ES-I3 (cell line): ENCODE results near the gene FRMD4A.
A peak's percentile ranks its signal among the peaks of the same experiment; 100 is the strongest.
"Not testable (repeated sequence)": the region's sequence is repeated elsewhere in the genome, so short reads cannot be mapped to it uniquely, and the experiment has no call there.

Source experiments
- H3K36me3 ChIP-seq: 2 replicates; pipeline ENCODE4 v1.6.1; 2013; ENCODE audit warnings: mild to moderate bottlenecking, low read length, control low read depth, moderate library complexity; ENCODE audit not compliant: insufficient read depth
- H3K4me1 ChIP-seq: 2 replicates; pipeline ENCODE4 v1.6.1; 2013; ENCODE audit warnings: mild to moderate bottlenecking, control low read depth, low read length; ENCODE audit not compliant: insufficient read depth
- H3K9ac ChIP-seq: 2 replicates; pipeline ENCODE4 v1.6.1; 2013; ENCODE audit warnings: low read depth, mild to moderate bottlenecking, low read length, moderate library complexity
- H3K9me3 ChIP-seq: 2 replicates; pipeline ENCODE4 v1.6.1; 2013; ENCODE audit warnings: mild to moderate bottlenecking, low read length, moderate library complexity; ENCODE audit not compliant: control insufficient read depth, insufficient read depth

The FRMD4A gene

GRCh38 chr10:13902868-13903587, 427.7 kb downstream of the FRMD4A start:
- H3K4me1 ChIP-seq: no peaks in the 10 kb centered on the region; the same call in 1 of the 2 replicates
- 0 out of 2 replicates have a peak, but pooled peaks cover 2% of the 10 kb centered on the region for H3K36me3 ChIP-seq
- no peaks in the 10 kb centered on the region for H3K9me3 ChIP-seq
- H3K9ac ChIP-seq: no peak overlapping the region

- H3K4me1 ChIP-seq: no peaks in the 10 kb centered on the region
- no peaks in the 10 kb centered on the region for H3K9me3 ChIP-seq
- no peak overlapping the region for H3K9ac ChIP-seq
- 0 out of 2 replicates have a peak, but pooled peaks cover 2% of the 10 kb centered on the region for H3K36me3 ChIP-seq
Observed at GRCh38 chr10:13899941-13900340, 430.8 kb downstream of the FRMD4A start.

GRCh38 chr10:13896146-13896545, 434.6 kb downstream of the FRMD4A start:
- not testable (repeated sequence) for H3K9me3 ChIP-seq, H3K9ac ChIP-seq, H3K36me3 ChIP-seq
- peaks cover 17% of the 10 kb centered on the region; the same call in 1 of the 2 replicates for H3K4me1 ChIP-seq

- Histone ChIP-seq H3K4me1 (peaks cover 17% of the 10 kb centered on the region; the same call in 1 of the 2 replicates), H3K36me3 (no peaks in the 10 kb centered on the region), H3K9ac (no peak overlapping the region)
Observed at GRCh38 chr10:13894412-13895093, 436.2 kb downstream of the FRMD4A start.

GRCh38 chr10:13893926-13894325, 436.8 kb downstream of the FRMD4A start:
- Histone ChIP-seq H3K9me3 (no peaks in the 10 kb centered on the region), H3K36me3 (no peaks in the 10 kb centered on the region), H3K4me1 (peaks cover 23% of the 10 kb centered on the region; the same call in 1 of the 2 replicates), H3K9ac (no peak overlapping the region)

More at GRCh38 chr10:13894412-13895093, 436.2 kb downstream of the FRMD4A start:
- H3K9me3 ChIP-seq: no peaks in the 10 kb centered on the region

- H3K9me3 ChIP-seq: no peaks in the 10 kb centered on the region
- H3K36me3 ChIP-seq: no peaks in the 10 kb centered on the region; the same call in 1 of the 2 replicates
- H3K9ac ChIP-seq: peak overlapping the region; percentile 76; the same call in 1 of the 2 replicates
- H3K4me1 ChIP-seq: peaks cover 27% of the 10 kb centered on the region
Observed at GRCh38 chr10:13892871-13893270, 437.9 kb downstream of the FRMD4A start.

GRCh38 chr10:13892001-13892491, 438.7 kb downstream of the FRMD4A start:
- Histone ChIP-seq H3K9me3 (no peaks in the 10 kb centered on the region), H3K4me1 (peaks cover 30% of the 10 kb centered on the region), H3K9ac (peak overlapping the region; percentile 76), H3K36me3 (no peaks in the 10 kb centered on the region; the same call in 1 of the 2 replicates)

- Histone ChIP-seq H3K36me3 (no peaks in the 10 kb centered on the region; the same call in 1 of the 2 replicates), H3K9me3 (no peaks in the 10 kb centered on the region), H3K4me1 (peaks cover 34% of the 10 kb centered on the region), H3K9ac (peak overlapping the region; percentile 86)
Observed at GRCh38 chr10:13891128-13892000, 439.4 kb downstream of the FRMD4A start.

GRCh38 chr10:13890233-13891127, 440.2 kb downstream of the FRMD4A start:
- H3K4me1 ChIP-seq: peaks cover 43% of the 10 kb centered on the region
- no peaks in the 10 kb centered on the region for H3K9me3 ChIP-seq
- H3K9ac ChIP-seq: peak overlapping the region; percentile 86
- no peaks in the 10 kb centered on the region; the same call in 1 of the 2 replicates for H3K36me3 ChIP-seq

- Histone ChIP-seq H3K9ac (no peak overlapping the region), H3K36me3 (no peaks in the 10 kb centered on the region; the same call in 1 of the 2 replicates), H3K4me1 (peaks cover 56% of the 10 kb centered on the region), H3K9me3 (no peaks in the 10 kb centered on the region)
Observed at GRCh38 chr10:13887761-13888160, 443.0 kb downstream of the FRMD4A start.

- H3K4me1 ChIP-seq: peaks cover 66% of the 10 kb centered on the region
- H3K36me3 ChIP-seq: no peaks in the 10 kb centered on the region; the same call in 1 of the 2 replicates
- H3K9ac ChIP-seq: no peak overlapping the region
- no peaks in the 10 kb centered on the region for H3K9me3 ChIP-seq
Observed at GRCh38 chr10:13885238-13885990, 445.3 kb downstream of the FRMD4A start.

GRCh38 chr10:13883636-13884444, 446.9 kb downstream of the FRMD4A start:
- no peak overlapping the region for H3K9ac ChIP-seq
- peaks cover 66% of the 10 kb centered on the region for H3K4me1 ChIP-seq
- H3K36me3 ChIP-seq: no peaks in the 10 kb centered on the region; the same call in 1 of the 2 replicates
- H3K9me3 ChIP-seq: no peaks in the 10 kb centered on the region
